UCSD-AML1 (cell line): ENCODE measurements around the gene DKKL1.
A peak's percentile ranks its signal among the peaks of the same experiment; 100 is the strongest.

Experiments used
- DNase-seq: peaks from one replicate; lab custom pipeline; 2025; ENCODE audit not compliant: unreplicated experiment; lab: John Stamatoyannopoulos, UW

DKKL1 gene

GRCh38 chr19:49395581-49396407, 32.1 kb downstream of the DKKL1 start:
- DNase-seq = no peak

DNA sequence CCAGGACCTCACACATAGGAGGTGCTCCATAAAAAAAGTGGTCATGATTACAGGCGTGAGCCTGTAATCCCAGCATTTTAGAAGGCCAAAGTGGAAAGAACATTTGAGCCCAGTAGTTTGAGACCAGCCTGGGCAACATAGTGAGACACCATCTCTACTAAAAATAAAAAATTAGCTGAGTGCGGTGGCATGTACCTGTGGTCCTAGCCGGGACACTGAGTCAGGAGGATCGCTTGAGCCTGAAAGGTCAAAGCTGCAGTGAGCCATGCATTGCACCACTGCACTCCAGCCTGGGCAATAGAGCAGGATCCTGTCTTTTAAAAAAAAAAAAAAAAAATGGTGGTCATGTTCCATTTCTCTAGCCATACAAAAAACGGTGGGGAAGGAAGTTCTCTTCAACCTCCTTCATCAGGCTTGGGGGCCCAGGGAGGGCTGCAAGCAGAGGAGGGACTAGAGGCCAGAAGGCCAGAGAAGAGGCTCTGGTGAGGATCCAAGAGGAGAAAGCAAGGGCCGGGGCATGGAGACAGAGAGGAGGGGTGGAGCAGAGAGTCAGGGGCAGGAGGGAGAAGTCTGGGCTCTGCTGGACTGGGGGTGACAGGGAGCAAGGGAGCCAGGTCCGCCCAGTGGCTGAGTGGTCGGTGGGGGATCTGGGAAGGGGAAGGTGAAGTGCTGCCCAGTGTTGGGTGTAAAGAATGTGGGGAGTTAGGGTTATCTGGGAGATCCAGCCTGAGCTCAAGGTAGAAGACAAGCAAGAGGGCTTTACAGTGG, 33.2 kb downstream of the DKKL1 start:
- DNase-seq = no peak

DNA sequence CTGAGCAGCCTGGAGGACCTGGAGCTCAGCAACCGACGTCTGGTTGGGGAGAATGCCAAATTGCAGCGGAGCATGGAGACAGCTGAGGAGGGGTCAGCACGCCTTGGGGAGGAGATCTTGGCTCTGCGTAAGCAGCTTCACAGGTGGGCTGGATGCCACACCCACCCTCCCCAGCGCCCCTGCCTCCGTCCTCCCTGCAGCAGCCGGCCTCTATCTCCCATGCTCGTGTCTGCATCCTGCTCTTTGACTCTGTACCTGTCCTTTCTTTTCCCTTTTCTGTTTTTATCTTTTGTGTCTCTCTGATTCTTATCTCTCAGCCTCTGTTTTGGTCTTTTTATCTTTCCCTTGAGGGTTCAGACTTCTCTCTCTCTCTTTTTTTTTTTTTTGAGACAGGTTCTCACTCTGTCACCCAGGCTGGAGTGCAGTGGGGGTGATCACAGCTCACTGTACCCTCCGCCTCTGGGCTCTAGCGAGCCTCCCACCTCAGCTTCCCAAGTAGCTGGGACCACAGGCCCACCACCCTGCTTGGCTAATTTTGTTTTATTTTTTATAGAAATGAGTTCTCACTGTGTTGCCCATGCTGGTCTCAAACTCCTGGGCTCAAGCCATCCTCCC, 34.4 kb downstream of the DKKL1 start:
- no peak for DNase-seq

GRCh38 chr19:49398931-49399330, 35.3 kb downstream of the DKKL1 start:
- no peak for DNase-seq

GRCh38 chr19:49400029-49400428, 36.4 kb downstream of the DKKL1 start:
- no peak for DNase-seq

- DNase-seq = no peak
These were observed 39.9 kb downstream of the DKKL1 start for GRCh38 chr19:49403404-49404187.

DNA sequence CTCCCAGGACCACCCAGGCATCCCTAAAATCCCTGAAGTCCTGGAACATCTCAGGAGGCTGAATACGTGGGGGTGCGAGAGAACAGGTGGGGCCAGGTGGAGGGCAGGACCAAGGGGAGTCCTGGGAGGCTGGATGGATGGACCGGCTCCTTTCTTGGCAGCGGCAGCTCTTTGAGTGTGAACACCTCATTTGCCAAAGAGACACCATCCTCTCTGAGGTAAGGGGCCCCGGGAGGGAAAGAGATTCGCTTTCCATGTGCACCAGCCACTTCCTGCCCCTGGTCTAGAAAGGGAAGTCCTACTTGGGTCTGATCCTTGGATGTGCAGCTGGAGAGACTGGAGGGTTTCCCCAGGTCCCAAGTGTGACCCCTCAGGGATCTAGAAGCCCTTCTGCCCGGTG, 43.4 kb downstream of the DKKL1 start:
- DNase-seq = no peak

GRCh38 chr19:49407482-49408015, 43.9 kb downstream of the DKKL1 start:
- DNase-seq = no peak

DNA sequence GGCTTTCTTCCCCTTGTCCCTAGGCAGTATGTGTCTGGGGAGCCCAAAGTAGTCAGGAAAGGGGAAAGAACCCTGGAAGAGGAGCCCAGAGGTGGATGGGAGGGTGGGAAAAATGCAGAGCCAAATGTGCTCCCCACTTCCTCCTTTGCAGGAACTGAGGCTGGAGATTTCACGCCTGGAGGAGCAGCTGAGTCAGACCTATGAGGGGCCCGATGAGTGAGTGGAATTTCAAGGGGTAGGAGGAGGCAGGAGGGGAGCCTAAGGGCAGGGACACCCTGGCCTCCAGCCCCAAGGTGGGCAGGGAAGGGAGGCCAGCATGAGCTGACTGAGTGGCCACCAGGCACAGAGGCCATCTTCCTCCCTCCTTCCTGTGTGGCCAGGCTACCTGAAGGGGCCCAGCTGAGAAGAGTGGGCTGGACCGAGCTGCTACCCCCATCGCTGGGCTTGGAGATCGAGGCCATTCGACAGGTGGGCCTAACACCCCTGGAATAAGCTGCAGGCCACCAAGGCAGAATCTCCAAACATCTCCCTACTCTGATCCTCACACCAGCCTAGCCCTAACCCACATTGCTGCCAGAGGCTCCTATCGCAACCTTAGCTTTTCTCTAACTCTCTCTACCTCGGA, 45.3 kb downstream of the DKKL1 start:
- DNase-seq = peak; percentile 40

DNA sequence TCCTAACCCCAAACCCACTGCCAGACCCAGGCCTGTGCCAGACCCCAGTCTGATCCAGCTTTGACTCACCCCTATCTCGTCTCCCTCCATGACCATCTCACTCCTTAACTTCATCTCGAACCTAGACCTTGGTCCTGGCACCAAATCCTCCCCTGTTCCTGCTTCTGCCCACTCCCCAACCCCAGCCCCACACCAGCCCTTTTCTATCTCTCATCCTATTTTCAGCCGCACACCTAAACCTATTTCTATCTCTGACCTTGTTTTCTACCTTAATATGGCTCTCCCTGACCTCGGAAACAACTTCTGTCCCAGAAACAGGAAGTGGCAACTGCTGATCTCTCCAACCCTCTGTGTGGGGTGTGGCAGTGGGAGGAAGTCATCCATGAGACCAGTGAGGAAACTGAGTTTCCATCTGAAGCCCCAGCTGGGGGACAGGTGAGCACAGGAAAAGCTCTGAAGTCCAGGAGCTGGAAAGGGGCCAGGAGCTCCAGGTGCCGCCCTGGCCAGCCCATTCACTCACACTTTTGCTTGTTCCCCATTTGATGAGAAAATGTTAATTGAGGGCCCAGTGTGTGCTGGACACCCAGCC, 45.9 kb downstream of the DKKL1 start:
- DNase-seq = peak; percentile 48

DNA sequence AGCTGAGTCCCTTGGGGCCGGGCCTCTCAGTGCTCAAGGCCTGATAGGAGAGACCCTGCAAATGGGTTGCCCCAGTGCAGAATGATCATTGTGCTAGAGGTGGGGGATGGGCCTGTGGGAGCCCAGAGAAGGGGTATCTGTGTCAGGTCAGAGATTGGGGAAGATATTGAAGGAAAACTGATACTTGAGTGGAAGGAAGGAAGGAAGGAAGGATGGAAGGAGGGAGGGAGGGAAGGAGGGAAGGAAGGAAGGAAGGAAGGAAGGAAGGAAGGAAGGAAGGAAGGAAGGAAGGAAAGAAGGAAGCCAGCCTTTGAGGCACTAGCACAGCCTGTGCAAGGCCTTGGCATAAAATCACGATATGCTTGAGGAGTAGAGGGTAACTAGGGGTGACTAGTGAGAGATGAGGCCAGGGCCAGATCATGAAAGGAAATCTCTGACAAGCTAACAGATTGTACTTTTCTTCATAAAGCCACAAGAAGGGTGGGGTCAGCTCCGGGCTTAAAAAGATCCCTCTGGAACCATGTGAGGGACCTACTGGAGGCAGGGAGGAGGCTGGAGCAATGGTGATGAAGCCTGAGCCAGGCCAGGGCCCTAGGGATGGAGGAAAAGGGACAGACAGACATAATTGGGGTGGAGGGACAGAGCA, 48.1 kb downstream of the DKKL1 start:
- DNase-seq = no peak

DNA sequence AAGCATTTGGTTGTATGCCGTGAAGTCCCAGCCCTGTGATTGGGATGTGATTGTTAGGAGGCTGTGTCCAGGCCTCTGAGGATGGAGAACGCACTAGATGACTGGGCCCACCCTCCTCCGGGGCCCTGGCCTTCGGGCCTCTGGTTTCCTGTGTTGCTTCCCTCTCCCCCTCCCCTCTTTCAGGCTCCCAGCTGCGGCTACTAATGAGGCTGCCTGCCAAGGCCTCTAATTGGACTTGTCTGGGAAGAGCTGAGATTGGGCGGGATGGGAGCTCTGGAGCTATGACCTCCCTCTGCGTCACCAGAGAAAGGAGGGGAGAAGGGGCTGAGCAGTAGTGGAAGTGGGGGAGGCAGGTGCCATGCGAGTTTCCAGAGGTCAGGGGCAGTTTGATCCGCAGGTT, 49.7 kb downstream of the DKKL1 start:
- no peak for DNase-seq

DNA sequence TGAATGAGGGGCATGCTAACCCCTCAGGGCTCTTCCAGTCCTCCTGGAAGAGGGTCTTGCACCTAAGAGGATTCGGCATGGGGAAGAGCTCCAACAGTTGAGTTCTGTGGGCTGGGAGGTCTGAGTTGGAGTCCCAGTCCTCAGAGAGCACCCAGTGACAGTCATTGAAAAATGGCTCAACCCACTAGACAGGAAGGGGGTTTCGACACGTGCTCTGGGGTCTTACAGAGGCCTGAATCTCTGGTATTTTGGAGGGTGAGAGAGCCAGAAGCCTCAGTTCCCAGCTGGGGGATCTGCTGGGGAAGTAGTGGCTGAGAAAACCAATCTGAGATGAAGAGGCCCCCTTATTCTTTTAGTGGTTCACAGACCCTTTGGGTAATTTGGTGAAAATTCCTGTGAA, 50.6 kb downstream of the DKKL1 start:
- DNase-seq = no peak

GRCh38 chr19:49415102-49415809, 51.6 kb downstream of the DKKL1 start:
- no peak for DNase-seq

- no peak for DNase-seq
These were observed 52.1 kb downstream of the DKKL1 start for GRCh38 chr19:49415810-49416200.

- DNase-seq = no peak
These were observed 53.4 kb downstream of the DKKL1 start for GRCh38 chr19:49417088-49417487.

DNA sequence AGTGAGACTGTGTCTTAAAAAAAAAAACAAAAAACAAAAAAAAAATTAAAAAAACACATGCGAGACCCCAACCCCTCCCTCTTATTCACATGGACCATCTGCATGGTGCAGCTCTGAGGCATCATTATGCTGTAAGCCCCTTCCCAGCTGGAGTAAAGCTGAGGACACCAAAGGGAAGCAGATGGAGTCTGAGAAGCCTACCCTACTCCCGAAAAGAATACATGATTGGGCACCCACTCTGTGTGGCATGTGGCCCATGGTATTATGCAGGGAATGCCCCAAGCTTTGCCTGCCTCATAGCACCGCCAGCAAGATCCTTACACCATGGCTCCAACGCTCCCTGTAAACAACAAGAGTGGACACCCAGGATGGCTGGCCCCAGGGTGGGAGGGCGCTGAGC, 54.8 kb downstream of the DKKL1 start:
- DNase-seq = no peak

DNA sequence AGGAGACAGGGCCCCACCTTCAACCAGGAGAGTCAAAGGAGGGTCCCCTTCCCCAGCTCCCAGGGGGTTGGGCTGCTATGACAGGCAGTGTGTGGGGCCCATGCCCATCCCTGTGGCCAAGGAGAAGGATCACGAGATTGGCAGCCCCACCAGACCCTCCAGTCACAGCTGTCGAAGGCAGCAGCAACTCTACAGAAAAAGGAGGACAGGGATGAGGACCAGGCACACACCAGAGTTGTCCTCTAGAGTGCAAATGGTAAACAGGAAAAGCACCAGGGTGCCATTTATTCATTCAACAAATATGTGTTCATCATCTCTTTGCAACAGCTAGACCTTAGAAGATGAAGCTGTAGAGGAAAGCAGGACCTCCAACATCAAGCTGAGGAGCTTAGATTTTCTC, 55.5 kb downstream of the DKKL1 start:
- DNase-seq = no peak

GRCh38 chr19:49420227-49420626, 56.5 kb downstream of the DKKL1 start:
- DNase-seq = no peak
